Measurements from ENCODE around the gene SCAMP2. TPM values are rescaled to one million over a fixed set of nuclear protein-coding genes. Genes with fewer than 3 reads are reported as not detected.

Gene SCAMP2
- polyA plus RNA-seq, 1 donor from 2014 or later: 4.5 TPM

DNA sequence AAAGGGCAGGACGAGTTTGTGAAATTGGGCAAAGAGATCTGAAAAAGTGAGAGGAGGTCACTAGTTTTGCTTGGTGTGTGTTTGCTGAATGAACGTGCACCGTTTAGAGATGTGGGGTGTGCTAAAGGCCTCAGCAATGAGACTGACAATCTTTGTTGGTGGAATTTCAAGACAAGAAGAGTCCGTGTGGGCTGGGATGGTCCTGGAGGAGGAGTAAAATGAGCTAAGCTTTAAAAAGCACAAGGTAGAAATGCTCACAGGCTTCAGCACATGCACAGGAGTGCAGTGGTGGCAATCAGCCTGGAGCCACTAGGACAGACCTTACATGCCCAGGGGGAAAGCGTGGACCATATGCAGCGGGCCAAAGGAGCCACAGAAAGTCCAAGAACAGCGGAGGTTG lies 48.2 kb downstream of the SCAMP2 start:
- Histone ChIP-seq H3K9me2 (ENCODE audit: insufficient read depth, low read length) (no peaks in the 10 kb centered on the region), H3K9me3 (ENCODE audit: low read length) (no peaks in the 10 kb centered on the region), H3F3A (ENCODE audit: insufficient read depth, low read length, poor library complexity, severe bottlenecking) (no peaks in the 10 kb centered on the region), H4K20me1 (ENCODE audit: insufficient read depth) (no peaks in the 10 kb centered on the region), H3K9ac (ENCODE audit: low read length) (no peak overlapping the region), H3K36me3 (ENCODE audit: insufficient read depth, low read length) (no peaks in the 10 kb centered on the region), H3K79me2 (replicated peaks; ENCODE audit: insufficient read depth, low read length) (no peaks in the 10 kb centered on the region), H3K4me2 (ENCODE audit: low read length) (no peak overlapping the region), H2AFZ (ENCODE audit: low read depth, low read length) (no peak overlapping the region), H3K4me3 (ENCODE audit: low read length) (no peak overlapping the region), H3K27me3 (ENCODE audit: insufficient read depth, low read depth, low read length) (peaks cover 50% of the 10 kb centered on the region), H3K27ac (ENCODE audit: low read length) (no peak overlapping the region)
- TF ChIP-seq EZH2 (IDR thresholded peaks at IDR 0.05; ENCODE audit: borderline replicate concordance, insufficient read depth, low read length, poor library complexity, severe bottlenecking): no peak
- TF ChIP-seq SMC3 (conservative IDR thresholded peaks at IDR 0.05; ENCODE audit: poor library complexity): no peak
- TF ChIP-seq POLR2AphosphoS5 (IDR thresholded peaks at IDR 0.05): no peak
- TF ChIP-seq, protein P1, sequence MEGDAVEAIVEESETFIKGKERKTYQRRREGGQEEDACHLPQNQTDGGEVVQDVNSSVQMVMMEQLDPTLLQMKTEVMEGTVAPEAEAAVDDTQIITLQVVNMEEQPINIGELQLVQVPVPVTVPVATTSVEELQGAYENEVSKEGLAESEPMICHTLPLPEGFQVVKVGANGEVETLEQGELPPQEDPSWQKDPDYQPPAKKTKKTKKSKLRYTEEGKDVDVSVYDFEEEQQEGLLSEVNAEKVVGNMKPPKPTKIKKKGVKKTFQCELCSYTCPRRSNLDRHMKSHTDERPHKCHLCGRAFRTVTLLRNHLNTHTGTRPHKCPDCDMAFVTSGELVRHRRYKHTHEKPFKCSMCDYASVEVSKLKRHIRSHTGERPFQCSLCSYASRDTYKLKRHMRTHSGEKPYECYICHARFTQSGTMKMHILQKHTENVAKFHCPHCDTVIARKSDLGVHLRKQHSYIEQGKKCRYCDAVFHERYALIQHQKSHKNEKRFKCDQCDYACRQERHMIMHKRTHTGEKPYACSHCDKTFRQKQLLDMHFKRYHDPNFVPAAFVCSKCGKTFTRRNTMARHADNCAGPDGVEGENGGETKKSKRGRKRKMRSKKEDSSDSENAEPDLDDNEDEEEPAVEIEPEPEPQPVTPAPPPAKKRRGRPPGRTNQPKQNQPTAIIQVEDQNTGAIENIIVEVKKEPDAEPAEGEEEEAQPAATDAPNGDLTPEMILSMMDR (IDR thresholded peaks at IDR 0.05; ENCODE audit: poor library complexity, severe bottlenecking): no peak
- no peak for TF ChIP-seq RAD21 (conservative IDR thresholded peaks at IDR 0.05)
- TF ChIP-seq MXI1 (conservative IDR thresholded peaks at IDR 0.05; ENCODE audit: poor library complexity, severe bottlenecking): no peak
- no peak for TF ChIP-seq TAF1 (IDR thresholded peaks at IDR 0.05; ENCODE audit: low read depth)
- TF ChIP-seq, protein P2, sequence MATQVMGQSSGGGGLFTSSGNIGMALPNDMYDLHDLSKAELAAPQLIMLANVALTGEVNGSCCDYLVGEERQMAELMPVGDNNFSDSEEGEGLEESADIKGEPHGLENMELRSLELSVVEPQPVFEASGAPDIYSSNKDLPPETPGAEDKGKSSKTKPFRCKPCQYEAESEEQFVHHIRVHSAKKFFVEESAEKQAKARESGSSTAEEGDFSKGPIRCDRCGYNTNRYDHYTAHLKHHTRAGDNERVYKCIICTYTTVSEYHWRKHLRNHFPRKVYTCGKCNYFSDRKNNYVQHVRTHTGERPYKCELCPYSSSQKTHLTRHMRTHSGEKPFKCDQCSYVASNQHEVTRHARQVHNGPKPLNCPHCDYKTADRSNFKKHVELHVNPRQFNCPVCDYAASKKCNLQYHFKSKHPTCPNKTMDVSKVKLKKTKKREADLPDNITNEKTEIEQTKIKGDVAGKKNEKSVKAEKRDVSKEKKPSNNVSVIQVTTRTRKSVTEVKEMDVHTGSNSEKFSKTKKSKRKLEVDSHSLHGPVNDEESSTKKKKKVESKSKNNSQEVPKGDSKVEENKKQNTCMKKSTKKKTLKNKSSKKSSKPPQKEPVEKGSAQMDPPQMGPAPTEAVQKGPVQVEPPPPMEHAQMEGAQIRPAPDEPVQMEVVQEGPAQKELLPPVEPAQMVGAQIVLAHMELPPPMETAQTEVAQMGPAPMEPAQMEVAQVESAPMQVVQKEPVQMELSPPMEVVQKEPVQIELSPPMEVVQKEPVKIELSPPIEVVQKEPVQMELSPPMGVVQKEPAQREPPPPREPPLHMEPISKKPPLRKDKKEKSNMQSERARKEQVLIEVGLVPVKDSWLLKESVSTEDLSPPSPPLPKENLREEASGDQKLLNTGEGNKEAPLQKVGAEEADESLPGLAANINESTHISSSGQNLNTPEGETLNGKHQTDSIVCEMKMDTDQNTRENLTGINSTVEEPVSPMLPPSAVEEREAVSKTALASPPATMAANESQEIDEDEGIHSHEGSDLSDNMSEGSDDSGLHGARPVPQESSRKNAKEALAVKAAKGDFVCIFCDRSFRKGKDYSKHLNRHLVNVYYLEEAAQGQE (IDR thresholded peaks at IDR 0.05; ENCODE audit: borderline replicate concordance): no peak

DNA sequence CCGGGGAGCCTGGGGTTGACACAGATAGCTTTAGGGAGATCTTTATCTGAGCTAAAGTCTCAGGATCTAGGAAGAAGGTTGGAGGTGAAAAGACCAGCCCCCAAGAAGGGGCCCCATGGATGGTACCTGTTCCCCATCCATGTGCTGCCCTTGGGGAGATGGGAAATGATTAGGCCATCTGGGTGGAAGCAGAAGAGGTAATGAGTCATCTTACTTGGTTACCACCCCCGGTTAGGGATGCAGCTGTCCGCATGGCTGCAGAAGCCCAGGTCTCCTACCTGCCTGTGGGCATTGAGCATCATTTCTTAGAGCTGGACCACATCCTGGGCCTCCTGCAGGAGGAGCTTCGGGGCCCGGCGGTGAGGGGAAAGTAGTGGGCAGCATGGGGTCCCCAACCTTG lies 49.8 kb downstream of the SCAMP2 start:
- H3K9ac ChIP-seq (ENCODE audit: low read length): no peak overlapping the region
- H3K27me3 ChIP-seq (ENCODE audit: insufficient read depth, low read depth, low read length): peaks cover 43% of the 10 kb centered on the region
- no peak overlapping the region for H2AFZ ChIP-seq (ENCODE audit: low read depth, low read length)
- no peaks in the 10 kb centered on the region for H3K36me3 ChIP-seq (ENCODE audit: insufficient read depth, low read length)
- H3K4me3 ChIP-seq (ENCODE audit: low read length): no peak overlapping the region
- H3K79me2 ChIP-seq (replicated peaks; ENCODE audit: insufficient read depth, low read length): no peaks in the 10 kb centered on the region
- no peak overlapping the region for H3K27ac ChIP-seq (ENCODE audit: low read length)
- TF ChIP-seq EZH2 (IDR thresholded peaks at IDR 0.05; ENCODE audit: borderline replicate concordance, insufficient read depth, low read length, poor library complexity, severe bottlenecking) (no peak), MXI1 (conservative IDR thresholded peaks at IDR 0.05; ENCODE audit: poor library complexity, severe bottlenecking) (no peak), SMC3 (conservative IDR thresholded peaks at IDR 0.05; ENCODE audit: poor library complexity) (no peak), RAD21 (conservative IDR thresholded peaks at IDR 0.05) (no peak), TAF1 (IDR thresholded peaks at IDR 0.05; ENCODE audit: low read depth) (no peak), POLR2AphosphoS5 (IDR thresholded peaks at IDR 0.05) (no peak), EP300 (conservative IDR thresholded peaks at IDR 0.05; ENCODE audit: poor library complexity, severe bottlenecking) (no peak)
- TF ChIP-seq, protein P1 (IDR thresholded peaks at IDR 0.05; ENCODE audit: poor library complexity, severe bottlenecking): no peak
- TF ChIP-seq, protein P2 (IDR thresholded peaks at IDR 0.05; ENCODE audit: borderline replicate concordance): no peak
- no peaks in the 10 kb centered on the region for H3K9me3 ChIP-seq (ENCODE audit: low read length)
- no peaks in the 10 kb centered on the region for H3K9me2 ChIP-seq (ENCODE audit: insufficient read depth, low read length)
- H3K4me2 ChIP-seq (ENCODE audit: low read length): no peak overlapping the region
- H4K20me1 ChIP-seq (ENCODE audit: insufficient read depth): no peaks in the 10 kb centered on the region
- no peaks in the 10 kb centered on the region for H3F3A ChIP-seq (ENCODE audit: insufficient read depth, low read length, poor library complexity, severe bottlenecking)
